Lung (tissue), 12 donors: ENCODE results near the gene SGCE. TPM values are rescaled to one million over a fixed set of nuclear protein-coding genes. Genes with fewer than 3 reads are reported as not detected.

Source experiments
- ATAC-seq: fragments of 200-7000 bp; cut with Tn5 transposase; one replicate; pipeline ENCODE4 v1.9.1; 2020; ENCODE audit warnings: moderate number of reproducible peaks; ENCODE audit not compliant: insufficient read depth, low FRiP score
- DNase-seq, 3 donors: peaks; one replicate each; pipeline ENCODE4 v3.0.0-alpha.2; 2013 to 2017
- H3K27ac ChIP-seq, 2 donors: one replicate each; pipeline ENCODE4 v1.5.1; 2013; ENCODE audit warnings: mild to moderate bottlenecking in 2 of 2, moderate library complexity in 2 of 2, control low read depth in 1 of 2, inconsistent platforms in 1 of 2, low read depth in 1 of 2, low read length in 1 of 2
- H3K27me3 ChIP-seq, 3 donors: one replicate each; pipeline ENCODE4 v1.5.1; 2013; ENCODE audit warnings: low read length in 2 of 3; ENCODE audit not compliant: control insufficient read depth in 3 of 3, insufficient read depth in 3 of 3
- H3K36me3 ChIP-seq, 4 donors: one replicate each; pipeline ENCODE4 v1.5.1; 2013; ENCODE audit warnings: low read length in 4 of 4, mild to moderate bottlenecking in 1 of 4, moderate library complexity in 1 of 4; ENCODE audit not compliant: control insufficient read depth in 4 of 4, insufficient read depth in 4 of 4
- H3K4me1 ChIP-seq, 5 donors: one replicate each; pipeline ENCODE4 v1.5.1; 2013; ENCODE audit warnings: low read length in 5 of 5, mild to moderate bottlenecking in 2 of 5, moderate library complexity in 1 of 5; ENCODE audit not compliant: control insufficient read depth in 5 of 5, insufficient read depth in 5 of 5
- H3K4me3 ChIP-seq: one replicate; pipeline ENCODE4 v1.5.1; 2013; ENCODE audit warnings: mild to moderate bottlenecking, control low read depth, moderate library complexity
- H3K9ac ChIP-seq, 2 donors: one replicate each; pipeline ENCODE4 v1.5.1; 2013; ENCODE audit warnings: low read length in 2 of 2, control low read depth in 1 of 2; ENCODE audit not compliant: insufficient read depth in 1 of 2
- H3K9me3 ChIP-seq, 4 donors: one replicate each; pipeline ENCODE4 v1.5.1; 2013; ENCODE audit warnings: low read length in 3 of 4, mild to moderate bottlenecking in 1 of 4, moderate library complexity in 1 of 4; ENCODE audit not compliant: control insufficient read depth in 4 of 4, insufficient read depth in 3 of 4
- CTCF ChIP-seq: IDR thresholded peaks from 2 replicates; pipeline ENCODE4 v1.5.1; 2012; ENCODE audit warnings: mild to moderate bottlenecking; ENCODE audit errors: control extremely low read depth, extremely low read depth
- WGBS, 2 donors: extraction: QIAGEN DNeasy Blood & Tissue Kit; methylation state at CpG; one replicate each; pipeline ENCODE4 v1.1.7; 2013; 5-methylcytosine and 5-hydroxymethylcytosine counted together
- polyA plus RNA-seq, 2 donors: library from polyadenylated mRNA; stranded (reverse); fragments of 200-250 nt; gene quantifications; one replicate each; pipeline ENCODE4 v1.2.1, GENCODE V29; 2013
- total RNA-seq, 2 donors: library from RNA; depleted of rRNA in 1 of 2; stranded (reverse); fragments of >200 nt in 1 of 2; gene quantifications; one replicate each; pipeline ENCODE4 v1.2.1, GENCODE V29; 2014 to 2021
- donor health status: control.
- donor health status: control.
- donor health status: Bipolar disorder and iron deficiency.
- donor health status: healthy.
- donor health status: DM: yes; HTN: yes; CAD: no.

Gene SGCE
- total and polyA plus RNA-seq, 4 donors = 22.9 to 171 (median 32.9) TPM

- Histone ChIP-seq H3K9me3 (no peaks in the 10 kb centered on the region), H3K4me1 (peaks cover 0 to 7% (median 0%) of the 10 kb centered on the region in 5 donors), H3K9ac (no peak overlapping the region), H3K36me3 (no peaks in the 10 kb centered on the region), H3K27me3 (no peaks in the 10 kb centered on the region), H3K27ac (no peak overlapping the region), H3K4me3 (no peak overlapping the region)
- ATAC-seq (no peak), DNase-seq (peak in 2 of 3 donors; percentile 13 to 35)
- no peak for TF ChIP-seq CTCF
- whole genome bisulfite sequencing, 2 donors = 50 to 56% methylated on average over 5 of the region's 5 CpGs
These were observed 23.5 kb downstream of the SGCE start for GRCh38 chr7:94632338-94633013.

- DNase-seq (peak in 2 of 3 donors; percentile 47 to 57), ATAC-seq (no peak)
- no peak overlapping the region for H3K9ac ChIP-seq
- H3K9me3 ChIP-seq = no peaks in the 10 kb centered on the region
- no peak overlapping the region for H3K4me3 ChIP-seq
- no peak overlapping the region for H3K27ac ChIP-seq
- TF ChIP-seq CTCF = no peak
- H3K27me3 ChIP-seq = no peaks in the 10 kb centered on the region
- H3K4me1 ChIP-seq = peaks cover 0 to 7% (median 0%) of the 10 kb centered on the region in 5 donors
- WGBS, 2 donors = 55 to 73% methylated on average over 4 of the region's 4 CpGs
- H3K36me3 ChIP-seq = no peaks in the 10 kb centered on the region
These were observed 25.1 kb downstream of the SGCE start for GRCh38 chr7:94630855-94631254.

GRCh38 chr7:94623820-94624219 is 32.1 kb downstream of the SGCE start:
- Histone ChIP-seq H3K4me1 (peaks cover 0 to 7% (median 0%) of the 10 kb centered on the region in 5 donors), H3K9me3 (no peaks in the 10 kb centered on the region), H3K9ac (no peak overlapping the region), H3K4me3 (no peak overlapping the region), H3K36me3 (peaks cover 0 to 5% (median 0%) of the 10 kb centered on the region in 4 donors), H3K27ac (no peak overlapping the region), H3K27me3 (no peaks in the 10 kb centered on the region)
- TF ChIP-seq CTCF = no peak
- no peak for ATAC-seq
- peak in 2 of 3 donors; percentile 14 to 17 for DNase-seq
- WGBS, 2 donors = 65 to 81% methylated on average over 3 of the region's 3 CpGs
